GM13977 (cell line): ENCODE measurements around the gene VIL1.

Experiments
- DNase-seq: peaks from one replicate; pipeline ENCODE4 v3.0.0; 2012; ENCODE audit warnings: low spot score
- in situ Hi-C: fragments of 300-500 bp; cut with MboI; formaldehyde crosslinking; loops from one replicate; pipeline ENCODE4 v1.12.0; 2022; ENCODE audit warnings: low sequenced_read_pairs, low pct_unique_long_range_greater_than_20kb, mixed read lengths, inconsistent platforms; ENCODE audit not compliant: unreplicated experiment
- TF ChIP-seq, protein P1 (sequence below): IDR thresholded peaks from 2 replicates; pipeline ENCODE4 v1.5.1; 2012; ENCODE audit warnings: mild to moderate bottlenecking, control low read depth; ENCODE audit not compliant: insufficient read depth; ENCODE audit errors: extremely low read depth, missing control alignments

Gene VIL1

DNA sequence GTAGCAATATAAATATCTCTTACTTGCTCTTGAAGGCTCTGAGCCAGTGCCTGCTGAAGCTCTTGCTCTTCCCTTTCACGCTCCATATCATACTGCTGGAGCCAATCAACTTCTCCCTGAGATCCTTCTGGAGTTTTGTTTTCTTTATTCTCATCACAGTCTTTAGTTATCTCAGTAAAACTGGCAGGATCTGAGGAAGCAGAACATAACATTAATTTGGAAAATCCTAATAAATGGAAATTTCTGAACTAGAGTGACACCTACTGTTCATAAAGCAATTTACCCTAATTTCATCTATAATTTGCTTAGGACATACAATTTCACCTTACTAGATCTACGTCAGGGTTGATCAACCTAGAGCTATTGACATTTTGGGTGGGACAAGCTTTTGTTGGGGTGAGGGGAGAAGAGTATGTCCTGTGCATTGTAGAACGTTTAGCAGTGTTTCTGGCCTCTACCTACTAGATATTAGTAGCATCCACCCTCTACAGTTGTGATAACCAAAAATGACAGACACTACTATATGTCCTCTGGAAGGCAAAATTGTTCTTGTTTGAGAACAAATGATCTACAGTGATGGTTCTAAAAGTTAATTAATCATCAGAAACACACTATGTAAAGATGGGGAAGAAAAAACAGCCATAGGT, 47.2 kb downstream of the VIL1 start:
- DNase-seq: no peak
- TF ChIP-seq, protein P1, sequence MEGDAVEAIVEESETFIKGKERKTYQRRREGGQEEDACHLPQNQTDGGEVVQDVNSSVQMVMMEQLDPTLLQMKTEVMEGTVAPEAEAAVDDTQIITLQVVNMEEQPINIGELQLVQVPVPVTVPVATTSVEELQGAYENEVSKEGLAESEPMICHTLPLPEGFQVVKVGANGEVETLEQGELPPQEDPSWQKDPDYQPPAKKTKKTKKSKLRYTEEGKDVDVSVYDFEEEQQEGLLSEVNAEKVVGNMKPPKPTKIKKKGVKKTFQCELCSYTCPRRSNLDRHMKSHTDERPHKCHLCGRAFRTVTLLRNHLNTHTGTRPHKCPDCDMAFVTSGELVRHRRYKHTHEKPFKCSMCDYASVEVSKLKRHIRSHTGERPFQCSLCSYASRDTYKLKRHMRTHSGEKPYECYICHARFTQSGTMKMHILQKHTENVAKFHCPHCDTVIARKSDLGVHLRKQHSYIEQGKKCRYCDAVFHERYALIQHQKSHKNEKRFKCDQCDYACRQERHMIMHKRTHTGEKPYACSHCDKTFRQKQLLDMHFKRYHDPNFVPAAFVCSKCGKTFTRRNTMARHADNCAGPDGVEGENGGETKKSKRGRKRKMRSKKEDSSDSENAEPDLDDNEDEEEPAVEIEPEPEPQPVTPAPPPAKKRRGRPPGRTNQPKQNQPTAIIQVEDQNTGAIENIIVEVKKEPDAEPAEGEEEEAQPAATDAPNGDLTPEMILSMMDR: peak; percentile 41
- in situ Hi-C loops: no loop called here

DNA sequence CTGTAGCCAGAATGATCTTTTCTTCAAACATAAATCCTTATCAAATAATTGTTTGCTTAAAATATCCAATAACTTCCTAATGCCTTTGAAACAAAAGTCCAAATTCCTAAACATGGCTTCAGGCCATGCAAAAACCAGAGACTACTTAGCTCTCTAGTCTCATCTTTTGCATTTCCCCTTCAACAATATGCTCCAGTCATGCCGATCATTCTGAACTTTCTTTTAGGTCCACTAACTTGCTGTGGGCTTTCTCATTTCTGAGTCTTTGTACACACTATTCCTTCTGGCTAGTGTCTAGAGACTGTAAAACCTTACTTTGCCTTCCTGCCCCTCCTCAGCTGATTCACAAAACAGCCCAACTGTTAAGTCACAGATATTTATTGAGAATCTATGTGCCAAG, 51.5 kb downstream of the VIL1 start:
- in situ Hi-C loops: no loop called here
- TF ChIP-seq, protein P1: no peak
- no peak for DNase-seq

DNA sequence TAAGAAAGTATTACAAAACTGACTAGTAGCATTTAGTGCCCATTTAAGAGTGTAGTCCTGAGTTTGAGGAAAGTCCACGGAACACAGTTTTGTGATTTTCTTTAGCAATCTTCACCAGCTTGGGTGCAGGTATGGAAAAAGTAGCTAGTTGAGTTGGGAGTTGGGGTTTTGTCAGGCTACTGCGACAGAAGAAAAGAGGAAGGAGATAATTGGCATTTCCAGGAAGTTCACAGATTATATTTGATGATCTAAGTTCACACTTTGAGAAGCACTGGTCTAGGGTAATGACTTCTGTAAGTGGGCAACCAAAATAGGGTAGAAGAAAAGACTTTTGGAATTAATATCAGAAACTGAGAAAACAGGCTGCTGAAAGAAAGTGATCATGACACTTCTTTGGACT, 52.1 kb downstream of the VIL1 start:
- no peak for DNase-seq
- in situ Hi-C loops: no loop called here
- TF ChIP-seq, protein P1: no peak

DNA sequence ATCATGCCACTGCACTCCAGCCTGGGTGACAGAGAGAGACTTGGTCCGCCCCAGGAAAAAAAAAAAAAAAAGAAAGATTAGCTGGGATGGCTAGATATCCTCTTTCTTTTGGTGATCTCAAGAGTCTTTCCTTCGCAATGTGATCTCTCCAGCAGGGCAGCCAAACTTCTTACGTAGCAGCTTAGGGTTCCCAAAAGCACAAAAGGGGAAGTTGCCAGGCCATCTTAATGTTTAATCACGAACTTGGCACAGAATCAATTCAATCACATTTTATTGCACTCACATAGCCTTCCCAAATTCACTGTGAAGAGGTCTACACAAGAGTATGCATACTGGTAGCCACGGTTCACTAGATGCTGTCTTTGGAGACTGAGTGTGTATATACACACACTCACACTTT, 53.1 kb downstream of the VIL1 start:
- in situ Hi-C loops: no loop called here

DNA sequence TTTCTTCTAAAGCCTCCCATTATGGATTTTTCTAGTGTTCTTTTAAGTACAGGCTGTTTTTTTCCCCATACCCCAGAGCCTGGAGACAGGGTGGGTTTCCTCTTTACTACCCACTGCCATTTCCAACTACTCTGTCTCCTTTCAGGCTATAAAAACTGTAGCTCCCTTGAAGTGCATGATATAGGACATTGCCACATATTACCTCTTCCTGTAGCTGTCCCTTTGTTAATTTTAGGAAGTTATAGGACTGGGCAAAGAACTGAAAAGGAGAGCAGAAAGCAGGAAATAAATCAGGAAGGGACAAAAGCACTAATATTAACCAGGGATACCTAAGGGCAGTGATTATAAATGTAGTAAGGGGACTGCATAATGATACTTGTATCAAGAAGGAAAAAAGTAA, 54.1 kb downstream of the VIL1 start:
- TF ChIP-seq, protein P1: no peak
- in situ Hi-C loops: no loop called here
- no peak for DNase-seq

More for the DNA sequence above, 53.1 kb downstream of the VIL1 start:
- TF ChIP-seq, protein P1: no peak
- no peak for DNase-seq

DNA sequence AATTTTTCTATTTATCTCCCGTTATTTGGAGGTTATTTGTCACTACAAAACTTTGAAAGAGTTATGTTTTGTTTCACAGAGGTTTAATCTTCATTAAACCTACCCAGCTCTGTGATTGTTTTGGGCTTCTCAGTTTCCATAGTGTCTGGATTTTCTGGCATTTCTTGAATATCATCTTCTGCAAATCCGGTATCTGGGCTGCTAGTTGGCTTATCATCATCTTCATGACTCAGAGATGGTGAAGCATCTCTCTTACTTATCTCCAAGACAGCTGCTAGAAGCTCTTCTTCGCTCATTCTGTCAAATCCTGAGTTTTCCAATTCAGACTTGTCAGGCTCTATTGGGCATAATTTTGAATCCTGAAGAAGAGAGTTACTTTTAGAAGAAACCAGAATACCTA, 55.6 kb downstream of the VIL1 start:
- TF ChIP-seq, protein P1: no peak
- in situ Hi-C loops: no loop called here
- no peak for DNase-seq
